Measurements from ENCODE around the gene LYPD6.

LYPD6 gene

DNA sequence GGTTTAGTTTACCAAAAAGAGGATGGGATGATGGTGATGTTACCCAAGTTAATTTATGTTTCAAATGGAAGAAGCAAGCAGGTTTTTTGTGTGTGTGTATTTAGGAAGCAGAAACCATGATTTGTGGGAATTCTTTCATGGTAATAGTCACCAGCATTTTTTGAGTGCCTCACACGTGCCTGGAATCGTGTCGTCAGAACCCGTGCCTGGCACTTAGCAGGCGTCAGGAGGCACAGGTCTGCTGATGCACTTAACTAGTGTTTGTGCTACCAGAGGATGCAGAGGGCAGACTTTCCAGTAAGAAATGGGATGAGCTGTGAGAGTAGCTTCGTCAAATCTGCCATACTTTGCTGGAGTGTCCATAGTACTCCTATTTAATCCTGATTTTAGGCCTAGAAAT, 41.1 kb downstream of the LYPD6 start:
- Mint-ChIP-seq H3K27ac (no peak overlapping the region), H3K4me1 (no peaks in the 10 kb centered on the region), H3K9me3 (no peaks in the 10 kb centered on the region), H3K27me3 (peaks cover 8% of the 10 kb centered on the region), H3K4me3 (no peak overlapping the region), H3K36me3 (no peaks in the 10 kb centered on the region)

DNA sequence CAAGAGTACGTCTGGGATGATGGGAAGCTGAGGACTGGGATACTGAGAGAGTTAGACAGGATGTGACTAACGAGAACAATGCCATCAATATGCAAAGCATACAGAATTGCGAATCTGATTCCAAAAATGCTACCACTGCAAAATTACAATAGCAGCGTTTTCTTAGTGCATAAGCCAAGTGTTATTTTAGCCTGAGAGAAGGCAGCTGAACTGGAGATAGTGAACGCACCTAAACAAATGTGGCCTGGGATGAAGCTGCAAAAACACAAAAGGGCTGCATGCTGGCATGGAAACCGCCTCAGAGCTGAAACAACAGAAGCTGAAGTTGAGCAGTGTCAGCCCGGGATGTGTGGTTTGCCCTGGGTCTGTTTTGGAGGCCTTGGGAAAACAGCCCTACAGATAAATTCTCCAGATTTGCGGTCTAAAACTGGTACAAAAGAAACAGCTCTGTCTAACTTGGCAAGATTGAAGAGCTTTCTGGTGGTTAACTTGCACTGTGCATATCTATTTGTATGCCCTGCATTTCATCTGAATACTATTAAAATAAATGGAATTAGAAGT, 45.5 kb downstream of the LYPD6 start:
- H3K36me3 Mint-ChIP-seq: no peaks in the 10 kb centered on the region
- no peak overlapping the region for H3K27ac Mint-ChIP-seq
- H3K4me3 Mint-ChIP-seq: no peak overlapping the region
- H3K9me3 Mint-ChIP-seq: no peaks in the 10 kb centered on the region
- peaks cover 2% of the 10 kb centered on the region for H3K27me3 Mint-ChIP-seq
- no peaks in the 10 kb centered on the region for H3K4me1 Mint-ChIP-seq

- Mint-ChIP-seq H3K27me3 (peaks cover 2% of the 10 kb centered on the region), H3K36me3 (no peaks in the 10 kb centered on the region), H3K4me3 (no peak overlapping the region), H3K4me1 (no peaks in the 10 kb centered on the region), H3K9me3 (no peaks in the 10 kb centered on the region), H3K27ac (no peak overlapping the region)
These were observed 49.8 kb downstream of the LYPD6 start for GRCh38 chr2:149380205-149380604.

DNA sequence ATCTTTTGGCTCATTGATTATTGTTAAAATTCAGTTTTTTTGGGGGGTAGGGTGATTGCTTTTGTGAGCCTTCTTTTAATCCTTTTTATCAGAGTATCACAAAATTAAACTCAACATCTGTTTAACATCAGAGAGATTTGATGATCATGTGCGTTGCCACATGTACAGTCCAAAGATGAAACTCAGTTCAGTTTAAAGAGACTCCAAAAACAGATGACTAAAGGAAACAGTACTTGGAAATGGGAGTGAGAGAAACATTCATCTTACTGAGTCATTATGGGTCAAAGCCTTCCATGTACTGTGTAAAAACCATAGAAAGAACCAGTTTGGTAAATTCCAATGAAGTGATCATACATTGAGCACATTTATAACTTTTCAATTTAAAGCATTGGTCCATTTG, 53.0 kb downstream of the LYPD6 start:
- Mint-ChIP-seq H3K4me1 (no peaks in the 10 kb centered on the region), H3K36me3 (no peaks in the 10 kb centered on the region)

DNA sequence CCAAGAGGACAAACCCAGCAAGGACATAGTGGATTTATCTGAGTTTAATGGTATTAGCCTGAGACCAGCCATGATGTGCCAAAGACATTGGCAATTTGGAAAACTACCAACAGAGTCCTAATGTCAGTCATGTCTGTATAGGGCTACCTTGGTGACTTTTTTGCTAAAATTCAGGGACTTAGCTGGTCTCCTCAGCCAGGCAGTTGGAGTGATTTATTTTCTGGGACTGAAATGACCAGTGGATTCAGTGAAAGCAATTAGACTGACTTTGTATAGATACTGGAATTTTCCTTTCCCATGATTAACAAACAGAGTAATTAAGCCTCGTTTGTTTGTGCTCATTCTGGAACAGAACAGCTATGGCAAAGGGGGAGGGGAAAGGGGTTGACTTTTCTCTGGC, 55.0 kb downstream of the LYPD6 start:
- Mint-ChIP-seq H3K4me1 (no peaks in the 10 kb centered on the region), H3K4me3 (no peak overlapping the region), H3K27ac (no peak overlapping the region), H3K27me3 (peaks cover 4% of the 10 kb centered on the region), H3K9me3 (no peaks in the 10 kb centered on the region), H3K36me3 (no peaks in the 10 kb centered on the region)

More for the DNA sequence above, 53.0 kb downstream of the LYPD6 start:
- H3K9me3 Mint-ChIP-seq: no peaks in the 10 kb centered on the region
- H3K4me3 Mint-ChIP-seq: no peak overlapping the region
- peaks cover 4% of the 10 kb centered on the region for H3K27me3 Mint-ChIP-seq
- H3K27ac Mint-ChIP-seq: no peak overlapping the region

DNA sequence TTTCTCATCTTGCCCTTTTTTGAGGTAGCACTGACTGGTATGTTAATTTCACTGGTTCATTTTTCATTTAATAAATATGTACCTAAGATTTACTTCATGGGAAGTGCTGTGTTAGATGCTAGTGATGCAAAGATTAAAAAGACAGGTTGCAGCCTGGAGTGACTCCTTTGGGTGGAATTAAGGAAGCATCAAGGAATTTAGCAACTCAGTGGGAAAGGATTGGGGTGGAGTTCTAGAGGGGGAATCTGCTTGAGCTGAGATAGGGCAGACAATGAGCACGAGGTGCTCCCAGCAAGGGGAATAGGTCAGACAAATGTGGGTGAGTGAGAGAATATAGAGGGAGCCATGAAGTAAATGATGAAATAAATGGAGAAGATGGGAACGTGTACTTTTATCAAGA, 57.0 kb downstream of the LYPD6 start:
- no peak overlapping the region for H3K27ac Mint-ChIP-seq
- no peaks in the 10 kb centered on the region for H3K4me1 Mint-ChIP-seq
- H3K9me3 Mint-ChIP-seq: no peaks in the 10 kb centered on the region
- H3K36me3 Mint-ChIP-seq: no peaks in the 10 kb centered on the region
- H3K27me3 Mint-ChIP-seq: peaks cover 4% of the 10 kb centered on the region
- H3K4me3 Mint-ChIP-seq: no peak overlapping the region

DNA sequence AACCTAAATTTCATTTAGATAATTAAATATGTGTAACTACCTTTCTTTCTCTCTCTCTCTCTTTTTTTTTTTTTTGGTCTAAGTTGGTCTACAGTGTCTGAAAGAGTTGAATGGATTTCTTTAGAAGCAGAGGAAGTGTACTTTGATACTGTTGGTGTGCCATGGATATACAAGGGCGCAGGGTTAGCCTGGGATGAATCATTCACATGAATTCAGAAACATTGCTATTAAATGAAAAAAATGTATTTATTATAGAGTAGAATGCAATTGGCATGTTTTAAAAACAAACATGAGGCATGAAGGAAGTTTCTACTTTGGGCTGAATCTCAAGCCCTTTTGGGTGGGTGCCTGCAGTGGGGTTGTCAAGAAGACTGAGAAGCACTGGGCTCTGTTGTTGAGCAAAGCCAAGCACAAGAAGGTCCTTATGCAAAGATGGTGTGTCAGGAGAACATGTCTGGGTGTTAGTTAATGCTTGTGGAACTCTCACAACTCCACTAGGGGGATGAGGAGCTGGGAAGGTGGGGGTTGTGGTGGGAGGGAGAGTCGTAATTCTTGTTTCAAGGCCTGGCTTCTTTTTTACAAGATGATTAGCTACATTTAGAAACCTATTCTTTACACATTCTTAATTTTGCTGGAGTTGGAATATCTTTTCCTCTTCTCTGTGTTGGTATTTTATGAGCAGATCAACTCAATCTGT, 57.9 kb downstream of the LYPD6 start:
- Mint-ChIP-seq H3K27ac (no peak overlapping the region), H3K36me3 (no peaks in the 10 kb centered on the region), H3K4me1 (no peaks in the 10 kb centered on the region), H3K4me3 (no peak overlapping the region), H3K9me3 (no peaks in the 10 kb centered on the region), H3K27me3 (peaks cover 4% of the 10 kb centered on the region)

DNA sequence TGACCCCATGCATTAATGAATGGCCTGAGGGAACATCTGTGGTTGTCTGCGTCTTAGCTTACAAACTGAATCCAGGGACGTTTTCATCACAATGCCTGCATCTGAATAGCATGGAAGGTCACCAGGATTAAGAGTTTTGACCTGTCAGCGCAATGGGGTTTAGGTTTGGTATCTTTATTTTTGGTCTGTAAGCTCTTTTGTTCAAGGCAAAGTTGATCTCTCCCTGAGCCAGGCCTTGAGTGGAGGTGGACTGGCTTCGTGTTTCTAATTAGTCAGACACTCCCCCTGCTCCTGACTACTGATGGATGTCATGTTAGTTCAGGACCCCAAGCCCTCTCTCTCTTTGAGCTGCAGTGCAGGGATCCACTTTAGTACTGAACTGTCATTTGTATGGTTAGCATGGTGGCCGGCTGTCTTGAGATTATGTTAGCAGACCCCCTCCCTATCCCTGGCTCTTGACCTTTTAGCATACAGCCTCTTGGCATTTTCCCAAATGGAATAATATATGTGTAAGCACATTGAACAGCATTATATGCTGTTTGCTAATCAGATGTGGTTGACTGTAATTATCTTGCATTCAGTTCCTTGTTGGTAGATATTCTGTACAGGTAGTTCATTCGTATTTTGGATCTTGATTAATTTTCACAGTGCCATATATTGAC, 59.2 kb downstream of the LYPD6 start:
- no peak overlapping the region for H3K27ac Mint-ChIP-seq
- H3K4me3 Mint-ChIP-seq: no peak overlapping the region
- H3K36me3 Mint-ChIP-seq: no peaks in the 10 kb centered on the region

DNA sequence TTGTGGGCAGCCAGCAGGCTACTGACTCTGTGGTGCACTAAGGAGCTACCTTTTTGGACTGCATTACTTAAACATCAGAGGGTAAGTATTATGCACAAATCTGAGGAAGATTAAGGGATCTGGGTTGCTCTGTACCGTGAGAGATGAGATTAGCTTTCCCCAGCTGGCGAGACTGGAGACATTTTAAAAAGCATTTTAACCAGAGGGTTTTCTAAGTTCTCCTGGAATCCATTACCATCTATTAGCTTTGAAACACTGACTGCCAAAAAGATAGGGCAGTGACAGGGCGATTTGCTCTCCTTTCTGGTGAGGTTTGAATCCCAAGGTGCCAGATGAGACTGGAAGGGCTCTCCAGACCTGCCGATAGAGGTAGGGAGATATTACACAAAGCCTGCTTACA, 63.2 kb downstream of the LYPD6 start:
- H3K27me3 Mint-ChIP-seq: peaks cover 6% of the 10 kb centered on the region
- no peak overlapping the region for H3K4me3 Mint-ChIP-seq
- H3K36me3 Mint-ChIP-seq: no peaks in the 10 kb centered on the region
- H3K27ac Mint-ChIP-seq: no peak overlapping the region
- H3K4me1 Mint-ChIP-seq: no peaks in the 10 kb centered on the region
- no peaks in the 10 kb centered on the region for H3K9me3 Mint-ChIP-seq

More for the DNA sequence above, 59.2 kb downstream of the LYPD6 start:
- no peaks in the 10 kb centered on the region for H3K9me3 Mint-ChIP-seq
- H3K4me1 Mint-ChIP-seq: no peaks in the 10 kb centered on the region
- H3K27me3 Mint-ChIP-seq: peaks cover 4% of the 10 kb centered on the region

DNA sequence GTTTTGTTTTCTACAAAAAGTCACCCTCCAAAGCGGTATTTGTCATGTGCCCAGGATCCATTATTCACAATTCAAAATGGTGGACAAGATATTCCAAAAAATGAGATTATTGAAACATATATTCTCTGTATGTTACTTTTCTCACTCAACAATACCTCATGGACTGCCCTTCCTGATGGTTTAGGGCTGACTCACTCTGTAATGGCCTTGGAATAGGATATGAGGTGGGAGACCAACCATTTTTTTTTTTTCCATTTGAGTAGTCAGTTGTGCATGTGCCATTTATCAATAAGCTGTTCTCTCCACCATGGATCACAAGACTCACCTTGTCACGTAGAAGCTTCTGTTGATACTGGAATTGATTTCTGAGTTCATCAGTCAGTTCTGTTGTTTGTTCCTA, 64.5 kb downstream of the LYPD6 start:
- H3K4me1 Mint-ChIP-seq: no peaks in the 10 kb centered on the region
- H3K27me3 Mint-ChIP-seq: peaks cover 6% of the 10 kb centered on the region
- no peaks in the 10 kb centered on the region for H3K36me3 Mint-ChIP-seq
- no peak overlapping the region for H3K4me3 Mint-ChIP-seq
- H3K9me3 Mint-ChIP-seq: no peaks in the 10 kb centered on the region
- no peak overlapping the region for H3K27ac Mint-ChIP-seq

DNA sequence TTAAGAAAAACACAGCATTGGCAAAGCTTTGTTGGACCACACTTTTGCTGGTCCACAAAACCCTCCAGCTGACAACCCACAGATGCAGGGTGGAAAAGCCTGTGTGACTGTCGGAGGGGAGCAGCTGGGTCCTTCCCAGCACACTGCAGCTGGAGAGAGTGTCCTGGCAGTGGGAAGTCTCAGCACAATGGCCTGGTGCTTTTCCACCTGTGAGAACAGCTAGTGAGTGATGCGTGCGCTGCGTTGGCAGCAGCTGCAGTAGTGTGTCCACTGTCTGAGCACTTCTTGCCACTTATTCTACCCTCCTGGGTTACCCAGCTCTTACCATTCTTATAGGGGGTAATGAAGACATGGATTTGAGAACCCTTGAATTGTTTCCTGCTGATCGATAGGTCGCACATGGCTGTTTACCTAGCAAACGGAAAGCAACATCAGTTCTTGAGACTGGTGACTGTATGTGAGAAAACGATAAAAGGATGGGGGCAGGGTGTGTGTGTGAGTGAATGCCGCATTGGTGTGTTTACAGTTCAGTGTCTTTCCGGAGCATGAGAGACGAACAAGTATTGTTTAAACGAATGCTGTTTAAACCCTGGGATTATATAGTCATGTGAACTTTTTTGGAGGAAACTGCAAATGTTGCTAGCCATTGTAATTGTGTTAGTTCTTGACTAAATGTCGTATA, 69.7 kb downstream of the LYPD6 start:
- H3K36me3 Mint-ChIP-seq: no peaks in the 10 kb centered on the region
- H3K9me3 Mint-ChIP-seq: no peaks in the 10 kb centered on the region
- no peak overlapping the region for H3K27ac Mint-ChIP-seq
- no peaks in the 10 kb centered on the region for H3K4me1 Mint-ChIP-seq
- peaks cover 9% of the 10 kb centered on the region for H3K27me3 Mint-ChIP-seq
- H3K4me3 Mint-ChIP-seq: no peak overlapping the region

DNA sequence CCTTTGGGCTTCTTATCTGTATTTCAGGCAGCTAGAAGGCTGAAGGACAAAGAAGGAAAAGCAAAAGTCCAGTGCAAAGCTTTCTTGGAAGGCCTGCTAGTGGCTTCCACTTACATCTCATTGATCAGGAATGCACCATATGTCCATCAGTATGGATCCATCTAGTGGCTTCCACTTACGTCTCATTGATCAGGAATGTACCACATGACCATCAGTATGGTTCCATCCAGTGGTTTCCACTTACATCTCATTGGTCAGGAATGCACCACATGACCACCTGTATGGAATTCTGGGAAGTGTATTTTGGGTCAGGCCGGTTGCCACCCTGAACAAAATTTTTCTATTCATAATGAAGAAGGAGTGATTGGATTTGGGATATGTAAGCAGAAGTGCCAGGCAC, 70.6 kb downstream of the LYPD6 start:
- no peak overlapping the region for H3K4me3 Mint-ChIP-seq
- H3K27ac Mint-ChIP-seq: no peak overlapping the region
- H3K36me3 Mint-ChIP-seq: no peaks in the 10 kb centered on the region
- H3K4me1 Mint-ChIP-seq: no peaks in the 10 kb centered on the region
- peaks cover 9% of the 10 kb centered on the region for H3K27me3 Mint-ChIP-seq
- H3K9me3 Mint-ChIP-seq: no peaks in the 10 kb centered on the region

- no peaks in the 10 kb centered on the region for H3K9me3 Mint-ChIP-seq
- no peaks in the 10 kb centered on the region for H3K36me3 Mint-ChIP-seq
- H3K4me1 Mint-ChIP-seq: no peaks in the 10 kb centered on the region
- H3K27me3 Mint-ChIP-seq: peaks cover 7% of the 10 kb centered on the region
- no peak overlapping the region for H3K4me3 Mint-ChIP-seq
- no peak overlapping the region for H3K27ac Mint-ChIP-seq
These were observed 79.1 kb downstream of the LYPD6 start for GRCh38 chr2:149409506-149409905.

DNA sequence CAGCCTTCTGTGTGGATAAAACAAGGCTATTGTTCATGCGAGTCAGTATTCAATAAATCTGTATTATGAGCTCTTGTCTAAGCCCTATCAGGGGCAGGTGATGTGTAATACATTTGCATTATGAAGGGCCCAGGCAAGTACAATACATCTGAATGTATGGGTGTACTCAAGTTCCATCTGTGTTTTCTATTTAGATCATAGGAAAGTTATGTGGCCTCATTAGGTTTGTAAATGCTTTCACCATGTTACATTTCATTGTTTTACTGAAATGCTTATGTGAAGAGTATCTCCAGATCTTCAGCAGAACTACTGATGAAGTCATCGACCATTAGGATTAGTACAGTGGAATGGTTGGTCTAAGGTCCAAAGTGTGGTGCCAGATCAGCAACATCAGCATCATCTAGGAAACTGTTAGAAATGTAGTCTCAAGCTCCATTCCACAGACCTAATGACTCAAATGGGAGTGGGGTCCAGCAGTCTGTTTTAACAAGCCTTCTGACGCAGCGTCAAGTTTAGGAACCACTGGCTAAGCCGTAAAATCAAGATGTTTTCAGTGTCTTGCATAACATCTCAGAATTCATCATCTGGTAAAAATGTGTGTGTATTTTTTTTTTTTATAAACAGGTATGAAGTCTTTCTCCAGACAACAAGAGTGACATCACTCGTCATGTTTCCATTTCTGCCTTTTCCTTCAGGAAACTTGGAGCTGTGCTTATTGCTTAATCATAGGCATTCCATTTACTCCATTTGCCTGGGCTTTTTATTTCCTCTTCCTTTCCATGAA, 80.5 kb downstream of the LYPD6 start:
- Mint-ChIP-seq H3K27ac (no peak overlapping the region), H3K9me3 (no peaks in the 10 kb centered on the region), H3K4me1 (no peaks in the 10 kb centered on the region), H3K4me3 (no peak overlapping the region), H3K27me3 (peaks cover 7% of the 10 kb centered on the region), H3K36me3 (no peaks in the 10 kb centered on the region)

DNA sequence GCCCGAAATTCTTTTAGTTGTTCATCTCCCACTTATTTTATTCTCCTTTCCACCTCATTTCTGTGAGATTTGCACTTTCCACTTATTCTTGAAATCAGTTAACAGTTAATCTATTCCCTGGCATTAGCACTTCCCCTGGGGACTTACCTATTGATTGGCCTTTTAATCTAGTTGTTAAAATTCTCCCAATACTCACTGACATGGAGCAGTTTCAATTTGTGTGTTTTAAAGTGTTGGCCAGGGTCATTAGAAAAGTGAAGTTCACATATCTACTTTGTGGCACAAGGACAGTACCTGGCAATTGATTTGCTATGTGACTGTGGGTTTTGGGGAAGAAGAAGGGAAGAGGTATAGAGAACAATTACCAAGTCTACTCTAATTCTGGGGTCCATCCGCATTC, 83.1 kb downstream of the LYPD6 start:
- Mint-ChIP-seq H3K27ac (no peak overlapping the region), H3K9me3 (no peaks in the 10 kb centered on the region), H3K4me3 (no peak overlapping the region), H3K4me1 (no peaks in the 10 kb centered on the region), H3K36me3 (no peaks in the 10 kb centered on the region), H3K27me3 (peaks cover 7% of the 10 kb centered on the region)

All from activated naive CD4-positive, alpha-beta T cell treated with anti-CD3 and anti-CD28 coated beads, Interleukin-2, amount 50 U/mL, for 24 hours (primary cell).